CD4-positive, alpha-beta T cell treated with Interferon gamma for 1 hour (primary cell): Measurements from ENCODE around the gene CHMP2B.
"Not testable (repeated sequence)": the region's sequence is repeated elsewhere in the genome, so short reads cannot be mapped to it uniquely, and the experiment has no call there.

Experiments used
- DNase-seq: peaks from one replicate; pipeline ENCODE4 v3.0.0-alpha.2; 2020

Gene CHMP2B

GRCh38 chr3:87236093-87236492 is 9.0 kb downstream of the CHMP2B start:
- no peak for DNase-seq

- no peak for DNase-seq
Measured at GRCh38 chr3:87246662-87247429, 19.7 kb downstream of the CHMP2B start.

- no peak for DNase-seq
Measured at GRCh38 chr3:87247430-87247773, 20.3 kb downstream of the CHMP2B start.

- not testable (repeated sequence) for DNase-seq
Measured at GRCh38 chr3:87248231-87248630, 21.1 kb downstream of the CHMP2B start.

GRCh38 chr3:87248831-87249230 is 21.7 kb downstream of the CHMP2B start:
- no peak for DNase-seq

- no peak for DNase-seq
Measured at GRCh38 chr3:87250009-87250408, 22.9 kb downstream of the CHMP2B start.

- DNase-seq = no peak
Measured at GRCh38 chr3:87260270-87260669, 33.2 kb downstream of the CHMP2B start.

GRCh38 chr3:87261925-87262324 is 34.8 kb downstream of the CHMP2B start:
- DNase-seq = no peak

GRCh38 chr3:87267953-87268645 is 41.0 kb downstream of the CHMP2B start:
- no peak for DNase-seq

GRCh38 chr3:87268646-87269211 is 41.6 kb downstream of the CHMP2B start:
- no peak for DNase-seq

GRCh38 chr3:87269723-87270122 is 42.6 kb downstream of the CHMP2B start:
- DNase-seq = no peak

GRCh38 chr3:87270908-87271700 is 44.0 kb downstream of the CHMP2B start:
- DNase-seq = no peak

- no peak for DNase-seq
Measured at GRCh38 chr3:87272718-87273341, 45.7 kb downstream of the CHMP2B start.

- DNase-seq = no peak
Measured at GRCh38 chr3:87276484-87276883, 49.4 kb downstream of the CHMP2B start, which contains the start of gene POU1F1. TSS of gene POU1F1 (minus strand) at chr3:87276584. CDS start at chr3:87276462, 122 bp downstream.

GRCh38 chr3:87287011-87287410 is 59.9 kb downstream of the CHMP2B start:
- no peak for DNase-seq

GRCh38 chr3:87288446-87288845 is 61.3 kb downstream of the CHMP2B start:
- DNase-seq = no peak

GRCh38 chr3:87298111-87298718 is 71.1 kb downstream of the CHMP2B start:
- no peak for DNase-seq

- not testable (repeated sequence) for DNase-seq
Measured at GRCh38 chr3:87305031-87305430, 77.9 kb downstream of the CHMP2B start.
